Pulmonary artery endothelial cell (primary cell): ENCODE data around the gene COMTD1. TPM values are rescaled to one million over a fixed set of nuclear protein-coding genes. Genes with fewer than 3 reads are reported as not detected.
A peak's percentile ranks its signal among the peaks of the same experiment; 100 is the strongest.

Experiments used
- DNase-seq: peaks from one replicate; pipeline ENCODE4 v3.0.0-alpha.2; 2011; ENCODE audit warnings: low read depth, low spot score
- total RNA-seq: library from RNA; depleted of rRNA; stranded (reverse); fragments of >200 nt; gene quantifications from 2 replicates; pipeline ENCODE4 v1.2.3, GENCODE V29; 2014

Gene COMTD1
- total RNA-seq: 10.1 and 10.4 TPM in 2 replicates

GRCh38 chr10:75235375-75236177 lies at the start of gene COMTD1:
Gene COMTD1 (minus strand): TSS chr10:75235957. CDS start chr10:75235928, 29 bp downstream.
- DNase-seq: peak; percentile 56

GRCh38 chr10:75283671-75284470 lies 48.1 kb upstream of the COMTD1 start:
- no peak for DNase-seq

- DNase-seq: no peak
These were observed 47.4 kb upstream of the COMTD1 start for GRCh38 chr10:75283078-75283670.

GRCh38 chr10:75281974-75282373 lies 46.2 kb upstream of the COMTD1 start:
- DNase-seq: no peak

- DNase-seq: no peak
These were observed 44.5 kb upstream of the COMTD1 start for GRCh38 chr10:75280236-75280635.

GRCh38 chr10:75276069-75276872 lies 40.5 kb upstream of the COMTD1 start:
- no peak for DNase-seq

GRCh38 chr10:75272896-75273295 lies 37.1 kb upstream of the COMTD1 start:
- DNase-seq: no peak

- no peak for DNase-seq
These were observed 36.3 kb upstream of the COMTD1 start for GRCh38 chr10:75272094-75272493.

- no peak for DNase-seq
These were observed 33.8 kb upstream of the COMTD1 start for GRCh38 chr10:75269605-75270004.

- no peak for DNase-seq
These were observed 31.2 kb upstream of the COMTD1 start for GRCh38 chr10:75266945-75267344.

- DNase-seq: no peak
These were observed 30.1 kb upstream of the COMTD1 start for GRCh38 chr10:75265856-75266255.

GRCh38 chr10:75263806-75264205 lies 28.0 kb upstream of the COMTD1 start:
- DNase-seq: no peak

GRCh38 chr10:75261813-75262705 lies 26.3 kb upstream of the COMTD1 start:
- DNase-seq: no peak

- no peak for DNase-seq
These were observed 25.2 kb upstream of the COMTD1 start for GRCh38 chr10:75260990-75261389.

- no peak for DNase-seq
These were observed 19.0 kb upstream of the COMTD1 start for GRCh38 chr10:75254739-75255138.

GRCh38 chr10:75253281-75254220 lies 17.8 kb upstream of the COMTD1 start:
- no peak for DNase-seq

GRCh38 chr10:75250934-75251333 lies 15.2 kb upstream of the COMTD1 start:
- no peak for DNase-seq

GRCh38 chr10:75247797-75248196 lies 12.0 kb upstream of the COMTD1 start:
- DNase-seq: no peak

GRCh38 chr10:75246506-75246905 lies 10.7 kb upstream of the COMTD1 start:
- no peak for DNase-seq
